ENCODE measurements around the gene ZFP62.

Gene ZFP62

GRCh38 chr5:180866985-180867384, 5.9 kb upstream of the ZFP62 start:
- FAIRE-seq, result no peak

GRCh38 chr5:180865981-180866695, 5.1 kb upstream of the ZFP62 start:
- peak; percentile 69 for FAIRE-seq

- FAIRE-seq, result no peak
These were observed 1.6 kb upstream of the ZFP62 start for GRCh38 chr5:180862645-180863044.

GRCh38 chr5:180860273-180860886, 696 bp downstream of the ZFP62 start:
- no peak for FAIRE-seq

- no peak for FAIRE-seq
These were observed 2.5 kb downstream of the ZFP62 start for GRCh38 chr5:180858586-180858985.

- FAIRE-seq, result no peak
These were observed 7.3 kb downstream of the ZFP62 start for GRCh38 chr5:180853848-180854176.

GRCh38 chr5:180853121-180853847, 7.8 kb downstream of the ZFP62 start:
- no peak for FAIRE-seq

GRCh38 chr5:180852495-180852894, 8.6 kb downstream of the ZFP62 start:
- no peak for FAIRE-seq

- no peak for FAIRE-seq
These were observed 10.5 kb downstream of the ZFP62 start for GRCh38 chr5:180850434-180851078.

GRCh38 chr5:180849827-180850226, 11.2 kb downstream of the ZFP62 start:
- no peak for FAIRE-seq

GRCh38 chr5:180848878-180849277, 12.2 kb downstream of the ZFP62 start:
- no peak for FAIRE-seq

- no peak for FAIRE-seq
These were observed 12.8 kb downstream of the ZFP62 start for GRCh38 chr5:180848265-180848664.

GRCh38 chr5:180847026-180847425, 14.1 kb downstream of the ZFP62 start:
- FAIRE-seq, result no peak

- FAIRE-seq, result no peak
These were observed 16.2 kb downstream of the ZFP62 start for GRCh38 chr5:180844858-180845257.

- FAIRE-seq, result no peak
These were observed 16.6 kb downstream of the ZFP62 start for GRCh38 chr5:180844432-180844831.

GRCh38 chr5:180839935-180840334, 21.1 kb downstream of the ZFP62 start:
- no peak for FAIRE-seq

- no peak for FAIRE-seq
These were observed 21.8 kb downstream of the ZFP62 start for GRCh38 chr5:180839227-180839626.

- no peak for FAIRE-seq
These were observed 23.6 kb downstream of the ZFP62 start for GRCh38 chr5:180837478-180837877.

- no peak for FAIRE-seq
These were observed 28.4 kb downstream of the ZFP62 start for GRCh38 chr5:180832638-180833068.

GRCh38 chr5:180831139-180832093, 29.7 kb downstream of the ZFP62 start:
- no peak for FAIRE-seq

- no peak for FAIRE-seq
These were observed 30.6 kb downstream of the ZFP62 start for GRCh38 chr5:180830253-180831138.

Data from colon (tissue), 2 donors.